H1 (cell line): ENCODE results near the gene ACO1. TPM values are rescaled to one million over a fixed set of nuclear protein-coding genes. Genes with fewer than 3 reads are reported as not detected.

Experiments
- CTCF ChIA-PET: fragments of 300-600 bp; sonication (Branson Sonifier 250); formaldehyde crosslinking; loops from one replicate; lab custom pipeline; 2021; ENCODE audit not compliant: partially characterized antibody; lab: Charles Lee
- POLR2A ChIA-PET: fragments of 300-600 bp; sonication (Branson Sonifier 250); formaldehyde crosslinking; loops from one replicate; lab custom pipeline; 2021; ENCODE audit warnings: inconsistent platforms; ENCODE audit not compliant: partially characterized antibody; lab: Charles Lee
- DNase-seq, 2 experiments: peaks; one replicate each; pipeline versions ENCODE4 v3.0.0 to v3.0.0-alpha.2; 2010 to 2022; ENCODE audit warnings: low spot score in 2 of 2, low read depth in 1 of 2, mixed read lengths in 1 of 2
- FAIRE-seq: peaks from 2 replicates; lab custom pipeline; 2011; peaks lifted over from hg19 to GRCh38; lab: Jason Lieb, UNC
- H2AFZ ChIP-seq: 2 replicates; pipeline ENCODE4 v1.8.1; 2012; ENCODE audit warnings: low read length, inconsistent platforms
- H2AK5ac ChIP-seq: 2 replicates; pipeline ENCODE4 v1.6.1; 2013; ENCODE audit warnings: low read depth, low read length
- H2BK120ac ChIP-seq: replicated peaks from 2 replicates; pipeline ENCODE3; 2013; ENCODE audit warnings: low read depth, low read length, inconsistent platforms
- H2BK12ac ChIP-seq: 2 replicates; pipeline ENCODE4 v1.6.1; 2013; ENCODE audit warnings: low read depth, low read length
- H2BK15ac ChIP-seq: 2 replicates; pipeline ENCODE4 v1.6.1; 2013; ENCODE audit warnings: low read length
- H2BK20ac ChIP-seq: 2 replicates; pipeline ENCODE4 v1.6.1; 2013; ENCODE audit warnings: low read length
- H2BK5ac ChIP-seq: 2 replicates; pipeline ENCODE4 v1.6.1; 2013; ENCODE audit warnings: low read depth, low read length
- H3K14ac ChIP-seq: 2 replicates; pipeline ENCODE4 v1.6.1; 2013; ENCODE audit warnings: inconsistent platforms; ENCODE audit not compliant: insufficient read length
- H3K18ac ChIP-seq: 2 replicates; pipeline ENCODE4 v1.6.1; 2013; ENCODE audit warnings: low read length; ENCODE audit errors: extremely low read depth
- H3K23ac ChIP-seq: 2 replicates; pipeline ENCODE4 v1.6.1; 2013; ENCODE audit warnings: inconsistent platforms; ENCODE audit not compliant: insufficient read length
- H3K23me2 ChIP-seq: 2 replicates; pipeline ENCODE4 v1.6.1; 2013; ENCODE audit warnings: low read depth, low read length
- H3K27ac ChIP-seq: 2 replicates; pipeline ENCODE4 v1.6.1; 2011; ENCODE audit warnings: low read depth, low read length, inconsistent platforms
- H3K27me3 ChIP-seq, 4 experiments: replicated peaks in 1 of 4; 1 replicate in 1 of 4; 2 replicates in 3 of 4; pipeline versions ENCODE4 v1.6.1 to v1.8.1; 2011 to 2013; ENCODE audit warnings: low read length in 3 of 4, mild to moderate bottlenecking in 3 of 4, inconsistent platforms in 2 of 4, mixed read lengths in 2 of 4, moderate library complexity in 1 of 4; ENCODE audit not compliant: control insufficient read depth in 3 of 4, insufficient read depth in 3 of 4; ENCODE audit errors: extremely low read depth in 1 of 4
- H3K36me3 ChIP-seq, 4 experiments: 2 replicates each; pipeline versions ENCODE4 v1.6.1 to v1.8.1; 2011 to 2013; ENCODE audit warnings: mild to moderate bottlenecking in 4 of 4, low read length in 3 of 4, moderate library complexity in 2 of 4, control low read depth in 1 of 4, inconsistent platforms in 1 of 4; ENCODE audit not compliant: insufficient read depth in 4 of 4, control insufficient read depth in 2 of 4
- H3K4ac ChIP-seq: replicated peaks from 2 replicates; pipeline ENCODE3; 2013; ENCODE audit warnings: low read length, low read depth, mixed read lengths, inconsistent platforms; ENCODE audit not compliant: insufficient read length
- H3K4me1 ChIP-seq, 4 experiments: replicated peaks in 1 of 4; 1 replicate in 1 of 4; 2 replicates in 3 of 4; pipeline versions ENCODE4 v1.6.1 to v1.8.1; 2011 to 2013; ENCODE audit warnings: low read length in 3 of 4, inconsistent platforms in 2 of 4, mixed read lengths in 1 of 4; ENCODE audit not compliant: insufficient read depth in 4 of 4, control insufficient read depth in 3 of 4
- H3K4me2 ChIP-seq, 2 experiments: 2 replicates each; pipeline versions ENCODE4 v1.6.1 to v1.8.1; 2011 to 2013; ENCODE audit warnings: low read depth in 2 of 2, low read length in 2 of 2, control low read depth in 1 of 2, inconsistent platforms in 1 of 2, mild to moderate bottlenecking in 1 of 2; ENCODE audit not compliant: insufficient read depth in 1 of 2
- H3K4me3 ChIP-seq, 4 experiments: fragments of 200-600, 300-600 bp in 1 of 4; sonication (generic), shearing (Covaris generic), sonication (Bioruptor Twin) in 1 of 4; 2 replicates each; pipeline versions ENCODE4 v1.5.1 to v1.8.1; 2011 to 2016; ENCODE audit warnings: low read length in 4 of 4, low read depth in 3 of 4, control low read depth in 2 of 4, inconsistent platforms in 2 of 4, mild to moderate bottlenecking in 2 of 4, mixed read lengths in 1 of 4, moderate library complexity in 1 of 4; ENCODE audit not compliant: insufficient read depth in 2 of 4; ENCODE audit errors: extremely low read depth in 1 of 4
- H3K56ac ChIP-seq: replicated peaks from 2 replicates; pipeline ENCODE3; 2013; ENCODE audit warnings: low read depth, mild to moderate bottlenecking, mixed read lengths, low read length, inconsistent platforms; ENCODE audit not compliant: insufficient read length
- H3K79me1 ChIP-seq: 2 replicates; pipeline ENCODE4 v1.6.1; 2013; ENCODE audit warnings: low read depth, low read length, control low read depth
- H3K79me2 ChIP-seq, 2 experiments: 2 replicates each; pipeline versions ENCODE4 v1.6.1 to v1.8.1; 2012 to 2013; ENCODE audit warnings: low read length in 2 of 2, mild to moderate bottlenecking in 2 of 2, inconsistent platforms in 1 of 2; ENCODE audit not compliant: insufficient read depth in 2 of 2, control insufficient read depth in 1 of 2
- H3K9ac ChIP-seq, 4 experiments: replicated peaks in 1 of 4; 1 replicate in 1 of 4; 2 replicates in 3 of 4; pipeline versions ENCODE4 v1.6.1 to v1.8.1; 2011 to 2013; ENCODE audit warnings: low read depth in 3 of 4, low read length in 3 of 4, control low read depth in 2 of 4, mild to moderate bottlenecking in 2 of 4, moderate library complexity in 2 of 4, inconsistent platforms in 1 of 4; ENCODE audit errors: extremely low read depth in 1 of 4
- H3K9me3 ChIP-seq, 2 experiments: 2 replicates each; pipeline versions ENCODE4 v1.6.1 to v1.8.1; 2012 to 2013; ENCODE audit warnings: mild to moderate bottlenecking in 2 of 2, moderate library complexity in 2 of 2, control low read depth in 1 of 2, inconsistent platforms in 1 of 2, low read depth in 1 of 2, low read length in 1 of 2, mixed read lengths in 1 of 2; ENCODE audit not compliant: insufficient read depth in 2 of 2
- H4K20me1 ChIP-seq, 2 experiments: replicated peaks in 1 of 2; 2 replicates each; pipeline versions ENCODE3 to v1.8.1; 2011 to 2013; ENCODE audit warnings: inconsistent platforms in 2 of 2, low read length in 2 of 2, mild to moderate bottlenecking in 1 of 2; ENCODE audit not compliant: insufficient read depth in 2 of 2, control insufficient read depth in 1 of 2
- H4K5ac ChIP-seq: 2 replicates; pipeline ENCODE4 v1.6.1; 2013; ENCODE audit warnings: low read length, low read depth, mixed read lengths, inconsistent platforms; ENCODE audit not compliant: insufficient read length
- H4K8ac ChIP-seq: 2 replicates; pipeline ENCODE4 v1.8.0; 2013; ENCODE audit warnings: mild to moderate bottlenecking, moderate library complexity, low read length, inconsistent platforms; ENCODE audit not compliant: insufficient read depth; ENCODE audit errors: extremely low read depth
- H4K91ac ChIP-seq: replicated peaks from 2 replicates; pipeline ENCODE3; 2013; ENCODE audit warnings: low read length, mixed read lengths, inconsistent platforms; ENCODE audit not compliant: insufficient read length
- CTCF ChIP-seq, 3 experiments: IDR thresholded peaks; 1 replicate in 2 of 3; 2 replicates in 1 of 3; pipeline versions ENCODE4 v1.5.1 to v1.6.1; 2011; ENCODE audit warnings: low read length in 3 of 3, mild to moderate bottlenecking in 3 of 3, inconsistent platforms in 2 of 3, low read depth in 1 of 3, moderate library complexity in 1 of 3; ENCODE audit not compliant: insufficient read depth in 1 of 3; ENCODE audit errors: control extremely low read depth in 1 of 3
- FOSL1 ChIP-seq: IDR thresholded peaks from 2 replicates; pipeline ENCODE4 v1.6.1; 2011; ENCODE audit warnings: mild to moderate bottlenecking, low read depth, low read length, moderate library complexity; ENCODE audit not compliant: insufficient read depth
- HDAC6 ChIP-seq: IDR thresholded peaks from one replicate; pipeline ENCODE4 v1.7.1; 2012; ENCODE audit warnings: low read depth, mild to moderate bottlenecking, inconsistent platforms, low read length, moderate library complexity
- KDM1A ChIP-seq: fragments of 200-600, 300-600 bp; sonication (generic); IDR thresholded peaks from 2 replicates; pipeline ENCODE4 v1.7.1; 2016; ENCODE audit warnings: mild to moderate bottlenecking, low read length, borderline replicate concordance
- NRF1 ChIP-seq: IDR thresholded peaks from 2 replicates; pipeline ENCODE4 v1.6.1; 2011; ENCODE audit warnings: mild to moderate bottlenecking, low read depth, low read length, improper control_type of control experiment
- RAD21 ChIP-seq, 2 experiments: IDR thresholded peaks in 1 of 2; conservative IDR thresholded peaks in 1 of 2; 2 replicates each; pipeline ENCODE4 v1.6.1; 2011; ENCODE audit warnings: low read depth in 2 of 2, low read length in 2 of 2, improper control_type of control experiment in 1 of 2, inconsistent platforms in 1 of 2, mild to moderate bottlenecking in 1 of 2, moderate library complexity in 1 of 2
- RFX5 ChIP-seq: IDR thresholded peaks from 2 replicates; pipeline ENCODE4 v1.6.1; 2011; ENCODE audit warnings: low read depth, low read length, improper control_type of control experiment, borderline replicate concordance
- SIN3A ChIP-seq, 2 experiments: IDR thresholded peaks in 1 of 2; conservative IDR thresholded peaks in 1 of 2; 2 replicates each; pipeline ENCODE4 v1.6.1; 2011 to 2012; ENCODE audit warnings: low read length in 2 of 2, improper control_type of control experiment in 1 of 2, low read depth in 1 of 2, mild to moderate bottlenecking in 1 of 2
- SUZ12 ChIP-seq: fragments of 200-600 bp; sonication (generic); IDR thresholded peaks from 2 replicates; pipeline ENCODE4 v1.6.1; 2012; ENCODE audit warnings: mild to moderate bottlenecking, inconsistent platforms, low read length, moderate library complexity, mixed read lengths
- TAF7 ChIP-seq: optimal IDR thresholded peaks from 2 replicates; pipeline ENCODE3; 2011; ENCODE audit warnings: low read depth, mild to moderate bottlenecking, inconsistent platforms, low read length, moderate library complexity, borderline replicate concordance
- ZNF274 ChIP-seq: IDR thresholded peaks from 2 replicates; pipeline ENCODE4 v1.7.0; 2012; ENCODE audit warnings: low read length, borderline replicate concordance; ENCODE audit errors: extremely low read depth
- WGBS, 2 experiments: shearing (Covaris generic) in 1 of 2; methylation state at CpG; one replicate each; pipeline versions ENCODE4 v1.1.6 to v1.1.7; 2013 to 2015; ENCODE audit warnings: low lambda C conversion rate in 2 of 2, mixed read lengths in 2 of 2, inconsistent platforms in 1 of 2, low coverage in 1 of 2, missing lambda C conversion rate in 1 of 2; ENCODE audit not compliant: insufficient replicate concordance in 2 of 2, insufficient coverage in 1 of 2, insufficient read length in 1 of 2; ENCODE audit errors: extremely low coverage in 1 of 2, missing lambda C conversion rate in 1 of 2; 5-methylcytosine and 5-hydroxymethylcytosine counted together
- polyA plus RNA-seq, 7 experiments: library from polyadenylated mRNA; depleted of rRNA in 3 of 7; stranded (reverse) in 5 of 7; unstranded in 2 of 7; fragments of >200 nt in 5 of 7; fragments of 200-250 nt in 2 of 7; gene quantifications; 1 replicate in 5 of 7; 2 replicates in 1 of 7; 4 replicates in 1 of 7; pipeline versions ENCODE4 v1.2.1 to v1.2.3, GENCODE V29; 2011 to 2013; ENCODE audit warnings: missing spikeins in 2 of 7, mixed read lengths in 2 of 7
- total RNA-seq: library from RNA; stranded (reverse); fragmentation: NEBNext Ultra II Directional; extraction: Animal tissue kit (Norgen Biotek cat#: 25700); gene quantifications from 2 replicates; pipeline ENCODE4 v1.2.1, GENCODE V29; 2021

Gene ACO1
- total and polyA plus RNA-seq, 2 of the 8 experiments (the other 6 are each of a cell fraction or from before 2014, with no cell fraction given): 39.3 to 49.8 TPM

- Histone ChIP-seq H3K4me1 (no peaks in the 10 kb centered on the region), H3K23ac (no peak overlapping the region), H3K9me3 (no peaks in the 10 kb centered on the region), H3K27ac (no peak overlapping the region), H2AK5ac (no peak overlapping the region), H2BK20ac (no peak overlapping the region), H3K23me2 (no peaks in the 10 kb centered on the region), H3K14ac (no peak overlapping the region), H3K4me3 (no peak overlapping the region), H4K5ac (no peak overlapping the region), H2BK12ac (no peak overlapping the region), H2BK15ac (no peak overlapping the region), H3K79me1 (no peaks in the 10 kb centered on the region), H3K56ac (no peak overlapping the region), H2BK5ac (no peak overlapping the region), H4K91ac (no peak overlapping the region), H3K4me2 (no peak overlapping the region), H3K79me2 (no peaks in the 10 kb centered on the region), H4K20me1 (no peaks in the 10 kb centered on the region), H3K18ac (no peak overlapping the region), H4K8ac (no peak overlapping the region), H3K9ac (no peak overlapping the region), H2BK120ac (no peak overlapping the region), H3K4ac (no peak overlapping the region), H3K27me3 (peaks cover 0 to 1% (median 0%) of the 10 kb centered on the region in 4 experiments; a peak in 1 of 7 replicates), H3K36me3 (peaks cover 0 to 31% (median 14%) of the 10 kb centered on the region in 4 experiments; a peak in 7 of 8 replicates), H2AFZ (no peak overlapping the region)
- CTCF ChIA-PET: interaction anchor here (1.3 kb wide), 1 partner anchor 9 kb away, joined by 10 read pairs; no protein-coding TSS in a partner anchor
- POLR2A ChIA-PET: no interaction called here
- DNase-seq (no peak), FAIRE-seq (no peak)
- 85% methylated on average over 4 of the region's 4 CpGs; no CpG with 5 or more reads in 1 of the 2 experiments for WGBS, 2 experiments
- TF ChIP-seq TAF7: no peak
- TF ChIP-seq FOSL1: no peak
- no peak for TF ChIP-seq RFX5
- no peak for TF ChIP-seq CTCF (IDR thresholded peaks at IDR 0.05; ENCODE audit: control extremely low read depth in 1 of 3, insufficient read depth in 1 of 3, low read depth in 1 of 3, low read length in 3 of 3)
- no peak for TF ChIP-seq KDM1A
- no peak for TF ChIP-seq RAD21 (IDR thresholded peaks at IDR 0.05 in 1 of 2, conservative IDR thresholded peaks at IDR 0.05 in 1 of 2; ENCODE audit: low read depth in 2 of 2, low read length in 2 of 2)
- TF ChIP-seq SIN3A (conservative IDR thresholded peaks at IDR 0.05 in 1 of 2, IDR thresholded peaks at IDR 0.05 in 1 of 2; ENCODE audit: low read depth in 1 of 2, low read length in 2 of 2): no peak
- TF ChIP-seq HDAC6: no peak
- no peak for TF ChIP-seq NRF1
- TF ChIP-seq SUZ12: no peak
- TF ChIP-seq ZNF274: no peak
Observed at GRCh38 chr9:32423371-32423770, 38.9 kb downstream of the ACO1 start.
